HK-2 (cell line): ENCODE measurements around the gene LPGAT1.

Experiments
- DNase-seq: peaks from one replicate; pipeline ENCODE4 v3.0.0-alpha.2; 2018; ENCODE audit not compliant: unreplicated experiment

Gene LPGAT1

DNA sequence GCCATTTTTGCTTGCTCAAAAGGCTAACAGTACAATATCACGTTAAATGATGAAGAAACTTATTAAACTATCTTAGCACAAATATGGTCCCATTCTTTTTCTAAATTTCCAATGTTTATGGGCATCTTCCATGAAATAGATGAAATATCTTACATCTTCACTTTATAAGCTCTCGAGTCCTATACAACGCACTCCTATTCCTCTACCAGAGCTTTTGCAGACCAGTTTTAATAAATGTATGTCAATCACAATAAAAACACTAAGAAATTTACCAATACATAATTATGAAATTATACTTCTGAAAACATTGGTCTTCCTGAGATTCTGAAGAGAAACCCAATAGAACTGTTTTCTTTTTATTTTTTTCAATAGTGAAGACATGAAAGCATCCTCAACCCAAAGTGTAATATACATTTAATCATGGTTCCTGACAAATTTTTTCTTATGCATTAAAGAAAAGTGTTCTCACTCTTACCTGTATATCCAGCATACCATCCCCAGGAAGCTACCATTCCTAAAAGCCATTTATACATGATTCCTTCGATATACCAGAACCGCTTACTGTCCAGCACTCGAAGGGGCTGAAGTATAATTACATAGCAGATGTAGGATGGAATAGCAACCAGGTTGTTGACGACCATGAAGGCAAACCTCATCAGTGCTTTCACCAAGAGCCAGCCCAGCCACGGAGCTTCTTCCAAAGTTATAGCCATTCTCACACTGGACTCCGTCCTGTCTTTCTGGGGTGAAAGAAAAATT, 1.8 kb downstream of the LPGAT1 start:
- DNase-seq = no peak

DNA sequence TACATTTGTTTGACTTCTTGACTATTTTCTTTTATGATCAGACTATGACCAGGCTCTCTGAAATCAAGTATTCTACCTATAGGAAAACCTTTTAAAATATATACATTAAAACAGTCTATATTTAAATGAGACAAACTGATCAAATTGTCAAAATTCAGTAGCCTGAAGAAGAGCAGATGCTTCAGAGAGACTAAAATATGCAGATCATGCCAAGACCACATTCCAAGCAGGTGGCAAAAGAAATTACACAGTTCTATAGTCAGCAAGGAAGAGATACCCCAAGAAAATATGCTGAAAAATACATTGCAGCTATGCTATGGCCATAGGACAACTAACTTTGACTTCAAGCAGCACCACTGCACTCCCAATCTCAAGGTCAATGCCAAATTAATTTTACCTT, 3.5 kb downstream of the LPGAT1 start:
- no peak for DNase-seq

DNA sequence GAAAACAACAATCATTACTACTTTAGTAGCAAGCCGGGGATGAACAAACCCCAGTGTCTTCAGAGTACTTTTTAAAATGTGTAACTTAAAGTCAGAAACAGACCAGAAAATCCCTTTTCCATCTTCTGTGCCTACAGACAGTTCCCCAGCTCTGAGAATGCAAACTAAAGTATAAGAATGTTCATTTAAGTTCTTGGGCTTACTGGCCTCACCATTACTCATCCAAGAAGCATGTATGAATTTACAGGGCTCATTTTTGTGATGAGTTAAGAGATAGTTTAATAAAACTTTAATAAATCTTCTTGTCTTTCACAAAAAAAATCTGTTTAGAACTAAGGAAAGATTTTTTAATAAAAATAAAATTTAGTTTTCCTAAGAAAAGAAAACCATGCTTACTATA, 4.6 kb downstream of the LPGAT1 start:
- no peak for DNase-seq

DNA sequence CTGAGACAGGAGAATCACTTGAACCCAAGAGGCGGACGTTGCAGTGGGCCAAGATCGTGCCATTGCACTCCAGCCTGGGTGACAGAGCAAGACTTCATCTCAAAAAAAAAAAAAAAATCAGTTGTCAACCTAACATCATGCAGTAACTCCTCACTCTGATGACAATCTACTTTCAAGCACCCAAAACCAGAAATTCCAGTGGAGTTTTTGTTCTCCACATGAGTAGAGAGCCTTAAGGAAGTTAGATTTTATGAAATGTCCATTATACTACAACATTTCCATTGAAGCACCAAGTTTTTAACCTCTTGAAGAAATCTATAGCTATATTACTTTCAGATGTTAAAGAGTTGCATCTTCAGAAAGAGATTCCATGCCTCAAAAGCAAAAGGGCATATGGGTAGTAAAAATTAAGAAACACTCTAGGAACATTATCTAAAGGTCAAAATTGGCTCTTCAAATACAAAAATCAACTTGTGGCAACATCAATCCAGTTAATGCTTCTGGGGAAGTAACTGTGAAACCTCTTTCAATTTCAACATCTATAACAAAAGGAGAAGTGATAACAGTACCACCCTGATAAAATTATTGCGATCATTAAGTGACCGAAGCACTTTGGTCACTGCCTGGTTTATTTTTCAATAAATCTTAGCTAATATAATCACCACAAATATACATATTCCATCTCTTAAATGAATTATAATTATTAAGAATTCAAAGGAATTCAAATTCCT, 7.7 kb downstream of the LPGAT1 start:
- DNase-seq = no peak

DNA sequence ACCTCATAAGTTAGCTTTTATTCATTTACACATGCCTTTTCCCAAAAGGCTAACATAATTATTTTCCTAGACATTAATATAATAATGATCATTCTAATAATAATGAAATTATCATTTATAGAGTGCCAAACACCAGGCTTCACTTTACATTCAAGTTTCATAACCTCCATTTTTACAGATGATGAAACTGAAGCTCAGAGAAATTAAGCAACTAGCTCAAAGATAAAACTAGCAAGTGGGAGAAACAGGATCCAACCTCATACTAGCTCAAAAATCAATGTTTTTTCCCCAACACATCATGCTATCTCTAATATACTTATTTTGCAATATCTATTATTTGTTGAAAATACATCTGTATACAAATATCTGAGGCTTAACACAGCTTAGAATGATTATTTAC, 14.0 kb downstream of the LPGAT1 start:
- DNase-seq = no peak

DNA sequence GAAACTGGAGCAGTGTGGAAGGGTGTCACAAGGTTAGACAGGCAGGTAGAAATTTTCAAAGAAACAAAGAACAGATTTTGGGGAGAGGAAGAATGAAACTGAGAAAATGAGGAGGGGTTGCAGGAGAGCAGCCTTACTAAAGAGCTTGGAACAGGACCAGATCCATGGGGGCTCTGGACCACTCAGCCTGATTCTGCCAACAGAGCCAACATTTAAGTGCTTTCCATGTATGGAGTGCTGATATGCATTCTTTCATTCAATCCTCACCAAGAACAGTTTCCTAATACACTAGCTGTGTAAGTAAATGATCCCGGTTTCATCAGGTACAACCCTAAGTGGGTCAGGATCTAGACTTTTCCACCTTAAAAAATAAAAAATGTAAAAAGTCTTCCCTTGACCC, 16.2 kb downstream of the LPGAT1 start:
- DNase-seq = no peak

DNA sequence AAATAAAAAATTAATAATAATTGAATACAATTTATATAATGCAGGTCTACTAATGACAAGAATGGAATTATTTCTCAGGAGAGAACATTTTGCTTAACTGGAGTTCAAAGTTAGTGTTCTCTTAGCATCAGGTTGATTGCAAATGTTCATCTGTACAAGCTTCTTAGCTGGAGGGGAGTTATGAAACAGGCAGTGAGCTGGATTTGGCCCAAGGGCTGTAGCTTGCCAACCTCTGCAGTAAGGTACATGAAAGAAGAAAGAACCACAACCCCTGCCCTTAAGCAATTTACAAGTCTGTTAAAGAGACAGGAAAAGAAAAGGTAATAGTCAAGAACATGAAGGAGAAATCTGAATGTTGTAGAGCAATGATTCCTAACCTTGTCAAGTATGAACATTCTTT, 17.0 kb downstream of the LPGAT1 start:
- DNase-seq = no peak

DNA sequence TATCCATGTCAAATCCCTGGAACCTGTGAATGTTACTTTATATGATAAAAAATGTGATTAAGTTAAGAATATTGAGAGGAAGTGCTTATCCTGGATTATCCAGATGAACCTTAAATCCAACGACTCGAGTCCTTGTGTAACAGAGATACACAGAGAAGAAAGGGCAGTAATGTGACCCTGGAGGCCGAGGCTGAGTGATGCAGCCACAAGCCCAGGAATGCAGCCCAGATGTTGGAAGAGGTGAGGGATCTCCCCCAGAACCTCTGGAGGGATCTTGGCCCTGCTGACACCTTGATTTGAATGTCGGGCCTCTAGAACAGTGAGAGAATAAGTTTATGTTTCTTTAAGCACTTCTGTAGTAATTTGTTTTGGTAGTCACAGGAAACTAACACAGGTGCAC, 18.0 kb downstream of the LPGAT1 start:
- no peak for DNase-seq

DNA sequence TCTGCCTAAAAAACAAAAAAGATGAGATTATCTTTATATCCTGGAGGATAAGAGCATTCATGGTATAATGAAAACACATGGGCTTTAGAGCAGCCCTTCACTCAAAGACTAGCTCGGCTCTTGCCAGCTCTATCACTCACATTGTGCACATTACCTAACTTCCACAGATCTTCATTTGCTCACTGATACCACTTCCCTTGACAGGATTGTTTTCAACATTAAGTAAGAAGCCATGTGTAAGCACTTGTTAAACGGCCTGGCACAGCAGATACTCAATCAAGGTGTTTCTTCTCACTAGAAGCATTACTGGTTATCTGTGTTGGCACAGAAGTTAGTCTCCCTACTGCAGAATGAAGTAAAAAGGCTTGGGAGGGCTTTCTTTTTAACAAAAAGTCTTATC, 18.7 kb downstream of the LPGAT1 start:
- no peak for DNase-seq

DNA sequence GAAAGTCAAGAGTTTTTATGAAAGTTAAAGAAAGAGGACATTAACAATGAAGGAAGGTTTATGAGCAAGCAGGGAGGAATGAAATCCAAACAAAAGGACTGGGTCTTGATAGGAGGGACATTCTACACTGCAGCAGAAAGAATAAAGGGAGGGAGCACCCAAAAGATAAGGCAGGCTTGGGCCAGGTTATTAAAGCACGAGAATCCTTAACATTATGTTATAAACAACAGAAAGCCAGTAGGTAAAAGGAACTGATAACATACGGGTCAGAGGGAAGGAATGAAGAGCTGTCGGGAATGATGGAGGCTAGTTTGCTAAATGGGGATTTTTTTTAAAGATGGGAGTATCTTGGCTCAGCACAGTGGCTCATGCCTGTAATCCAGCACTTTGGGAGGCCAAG, 19.4 kb downstream of the LPGAT1 start:
- no peak for DNase-seq

DNA sequence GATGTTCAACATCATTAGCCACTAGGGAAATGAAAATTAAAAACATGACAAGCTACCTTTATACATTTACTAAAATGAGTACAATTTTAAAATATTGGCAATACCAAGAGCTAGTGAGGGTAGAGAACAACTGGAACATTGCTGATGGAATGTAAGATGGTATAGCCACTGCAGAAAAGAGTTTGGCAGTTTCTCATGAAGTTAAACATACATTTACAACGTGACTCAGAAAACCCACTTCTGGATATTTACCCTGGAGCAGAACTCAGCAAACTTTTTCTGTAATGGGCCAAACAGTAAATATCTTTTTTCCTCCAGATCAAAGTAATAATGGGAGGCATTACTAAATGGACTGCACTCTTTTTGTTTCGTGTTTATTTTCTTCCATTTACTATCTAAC, 22.1 kb downstream of the LPGAT1 start:
- DNase-seq = no peak

DNA sequence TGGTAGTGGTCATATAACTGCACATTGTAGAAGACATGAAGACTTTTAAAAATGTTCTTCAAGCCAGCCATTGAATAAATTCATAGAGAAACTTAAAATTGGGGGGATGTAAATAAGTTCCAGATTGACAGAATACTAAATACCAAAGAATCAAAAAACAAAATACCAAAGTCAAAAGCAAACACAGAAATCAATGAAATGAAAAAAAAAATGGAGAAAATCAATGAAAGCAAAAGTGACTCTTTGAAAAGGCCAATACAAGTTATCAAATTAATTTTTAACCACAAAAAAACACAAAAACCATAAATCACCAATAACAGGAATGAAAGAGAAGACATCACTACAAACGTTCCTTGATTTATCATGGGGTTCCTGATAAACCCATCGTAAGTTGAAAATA, 25.6 kb downstream of the LPGAT1 start:
- DNase-seq = no peak

DNA sequence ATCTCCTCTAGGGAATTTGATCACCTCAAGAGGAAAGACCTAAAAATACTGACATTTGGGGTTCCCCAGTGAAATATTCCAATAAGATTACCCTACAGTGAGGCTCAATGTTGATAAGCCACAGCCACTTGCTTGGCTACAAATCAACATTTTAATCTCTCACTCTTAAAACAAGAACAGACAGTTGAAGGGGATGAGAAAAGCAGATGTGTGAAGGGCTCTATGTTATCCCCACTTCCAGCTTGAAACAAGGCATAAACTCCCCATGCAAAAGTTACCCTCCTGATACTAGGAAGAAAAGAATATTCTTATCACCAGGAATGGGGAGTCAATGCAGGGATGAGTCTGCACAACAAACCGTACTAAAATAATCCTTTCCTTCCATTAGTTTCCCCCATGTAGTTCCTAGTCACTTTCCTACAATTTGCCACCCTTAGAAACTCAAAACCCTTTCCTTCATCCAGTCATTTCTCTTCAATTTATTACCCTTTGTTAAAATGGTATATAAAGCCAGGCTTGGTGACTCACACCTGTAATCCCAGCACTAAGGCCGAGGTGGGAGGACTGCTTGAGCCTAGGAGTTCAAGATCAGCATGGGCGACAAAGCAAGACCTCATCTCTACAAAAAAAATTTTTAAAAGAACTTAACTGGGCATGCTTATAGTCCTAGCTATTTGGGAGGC, 29.5 kb downstream of the LPGAT1 start:
- no peak for DNase-seq

DNA sequence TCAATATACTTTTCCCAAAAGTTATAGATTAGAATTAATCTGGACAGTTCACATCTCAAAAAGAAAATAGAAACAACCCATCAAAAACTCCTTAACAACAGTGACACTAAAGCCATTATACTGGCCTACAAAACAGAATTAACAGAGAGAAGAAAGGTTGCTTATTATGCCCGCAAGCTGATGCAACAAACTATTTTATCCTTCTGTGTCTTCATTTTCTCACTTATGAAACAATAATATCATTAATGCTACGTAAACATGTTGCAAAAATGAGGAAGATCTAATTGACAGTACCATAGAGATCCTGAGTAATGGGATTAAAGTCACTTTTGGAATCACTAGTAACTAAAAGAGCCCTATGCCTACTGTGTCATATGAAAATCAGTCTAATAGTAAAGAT, 32.6 kb downstream of the LPGAT1 start:
- DNase-seq = no peak

DNA sequence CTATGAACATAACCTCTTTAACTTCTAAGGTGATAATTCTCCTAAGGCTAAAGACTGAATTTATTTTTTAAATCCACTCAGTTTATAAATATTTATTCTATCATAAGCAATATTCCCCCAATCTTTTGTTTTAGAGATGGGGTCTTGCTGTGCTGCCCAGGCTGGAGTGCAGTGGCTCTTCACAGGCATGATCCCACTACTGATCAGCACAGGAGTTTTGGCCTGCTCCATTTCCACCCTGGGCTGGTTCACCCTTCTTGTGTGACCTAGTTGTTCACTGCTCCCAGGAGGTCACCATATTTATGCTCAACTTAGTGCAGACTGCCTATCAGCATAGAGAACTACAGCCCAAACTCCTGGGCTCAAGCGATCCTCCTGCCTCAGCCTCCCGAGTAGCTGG, 38.6 kb downstream of the LPGAT1 start:
- DNase-seq = no peak

DNA sequence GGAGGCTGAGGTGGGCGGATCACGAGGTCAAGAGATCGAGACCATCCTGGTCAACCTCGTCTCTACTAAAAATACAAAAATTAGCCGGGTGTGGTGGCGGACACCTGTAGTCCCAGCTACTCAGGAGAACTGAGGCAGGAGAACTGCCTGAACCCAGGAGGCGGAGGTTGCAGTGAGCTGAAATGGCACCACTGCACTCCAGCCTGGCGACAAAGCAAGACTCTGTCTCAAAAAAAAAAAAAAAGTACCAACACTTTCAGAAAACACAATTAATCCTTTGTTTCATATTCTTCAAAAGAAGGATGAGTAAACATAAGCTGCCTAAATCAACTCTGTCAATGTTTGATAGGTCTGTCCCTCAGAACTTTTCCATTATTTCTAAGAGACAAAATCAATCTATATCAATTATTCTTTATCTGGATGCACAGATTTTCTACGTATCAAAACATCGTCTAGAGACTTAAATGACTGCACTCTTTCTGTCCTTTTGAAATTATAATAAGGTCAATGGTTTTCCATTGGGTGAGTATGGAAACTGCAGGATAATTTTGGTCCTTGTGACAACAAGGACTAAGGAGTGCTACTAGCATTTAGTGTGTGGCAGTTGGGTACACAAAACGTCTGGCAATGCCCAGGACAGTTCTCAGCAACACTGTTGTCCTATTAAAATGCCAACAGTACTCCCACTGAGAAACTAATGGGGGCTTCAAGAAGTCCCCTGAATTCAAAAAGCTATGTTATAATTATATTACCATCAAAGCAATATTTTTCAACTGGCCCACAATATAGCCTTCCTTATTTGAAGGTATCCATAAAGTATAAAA, 40.7 kb downstream of the LPGAT1 start:
- DNase-seq = no peak

DNA sequence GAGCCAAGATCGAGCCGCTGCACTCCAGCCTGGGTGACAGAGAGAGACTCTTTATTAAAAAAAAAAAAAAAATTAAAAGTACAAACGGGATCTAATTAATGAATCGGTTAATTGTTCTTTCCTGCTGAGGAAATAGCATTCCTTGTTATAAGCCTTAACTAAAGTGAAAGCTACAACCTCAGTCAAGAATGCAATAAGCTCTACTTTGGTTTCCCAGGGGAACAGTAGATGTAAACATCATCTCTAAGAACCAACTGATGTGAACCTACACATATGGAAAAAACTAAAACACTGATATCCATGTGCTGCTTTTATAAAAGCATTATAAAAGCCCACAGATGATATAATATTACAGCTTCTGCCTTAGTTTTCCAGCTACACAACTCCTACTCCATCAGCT, 41.9 kb downstream of the LPGAT1 start:
- no peak for DNase-seq

DNA sequence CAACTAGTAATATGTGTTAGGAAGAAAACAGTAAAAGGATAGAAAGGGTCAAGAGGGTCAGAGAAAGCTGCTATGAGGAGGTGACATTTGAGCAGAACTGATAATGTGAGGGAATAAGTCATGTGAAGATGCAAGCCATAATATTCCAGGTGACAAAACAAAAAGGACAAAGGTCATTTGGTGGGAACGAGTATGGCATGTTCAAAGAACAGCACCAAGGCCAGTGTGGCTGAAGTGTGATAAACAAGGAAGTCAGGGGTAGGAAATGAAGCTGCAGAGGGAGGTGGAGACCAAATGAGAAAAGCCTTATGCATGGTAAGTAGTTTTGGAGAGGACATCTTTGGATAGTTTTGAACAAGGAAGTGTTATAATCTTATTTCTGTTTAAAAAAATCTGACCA, 46.7 kb downstream of the LPGAT1 start:
- DNase-seq = no peak

DNA sequence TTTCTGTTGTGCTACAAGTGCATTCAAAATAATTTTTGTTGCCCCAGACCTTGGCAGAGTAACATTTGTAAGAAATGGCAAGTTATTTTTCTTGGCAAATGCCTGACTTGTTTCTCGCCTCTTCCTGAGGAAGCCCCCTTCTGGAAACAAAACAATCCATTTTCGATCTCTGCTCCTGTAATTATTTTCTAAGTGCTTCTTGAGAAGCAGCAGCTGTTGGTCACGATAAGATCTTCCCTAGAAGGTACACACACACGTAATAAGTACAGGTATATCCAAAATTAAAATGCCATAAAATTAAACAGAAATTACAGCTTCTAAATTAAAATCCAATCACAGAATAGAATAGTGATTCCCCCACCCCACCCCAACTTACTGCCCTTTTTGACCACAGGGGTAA, 47.3 kb downstream of the LPGAT1 start:
- no peak for DNase-seq

DNA sequence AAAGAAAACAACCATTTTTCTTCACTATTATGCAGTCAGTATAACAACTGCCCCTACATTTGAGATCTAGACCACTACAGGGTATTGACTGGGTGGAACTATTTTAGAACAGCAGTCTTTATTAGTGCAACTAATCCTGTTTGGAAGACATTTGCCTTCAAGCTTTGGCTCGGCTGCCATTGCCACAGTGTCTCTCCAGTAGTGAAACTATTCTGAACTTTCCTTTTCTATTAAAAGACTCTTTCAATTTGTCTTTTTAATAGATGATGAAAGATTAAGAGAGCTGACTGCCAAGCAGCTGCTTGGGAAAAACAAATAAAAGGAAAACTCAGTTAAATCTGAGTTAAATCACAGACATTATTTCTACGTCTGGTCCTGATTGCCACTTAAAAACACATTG, 49.3 kb downstream of the LPGAT1 start:
- no peak for DNase-seq

DNA sequence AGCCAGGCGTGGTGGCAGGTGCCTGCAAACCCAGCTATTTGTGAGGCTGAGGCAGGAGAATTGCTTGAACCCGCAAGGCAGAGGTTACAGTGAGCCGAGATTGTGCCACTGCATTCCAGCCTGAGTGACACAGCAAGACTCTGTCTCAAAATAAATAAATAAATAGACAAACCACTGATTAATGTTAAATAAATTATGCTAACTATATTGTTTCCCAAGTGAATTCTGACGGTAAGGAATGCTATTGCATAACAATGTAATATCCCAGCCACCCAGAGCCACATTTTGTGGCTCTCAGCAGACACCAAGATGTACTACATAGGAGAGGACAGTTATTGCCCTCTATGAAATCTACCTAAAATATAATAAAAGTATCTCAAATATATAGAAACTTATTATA, 55.4 kb downstream of the LPGAT1 start:
- no peak for DNase-seq

DNA sequence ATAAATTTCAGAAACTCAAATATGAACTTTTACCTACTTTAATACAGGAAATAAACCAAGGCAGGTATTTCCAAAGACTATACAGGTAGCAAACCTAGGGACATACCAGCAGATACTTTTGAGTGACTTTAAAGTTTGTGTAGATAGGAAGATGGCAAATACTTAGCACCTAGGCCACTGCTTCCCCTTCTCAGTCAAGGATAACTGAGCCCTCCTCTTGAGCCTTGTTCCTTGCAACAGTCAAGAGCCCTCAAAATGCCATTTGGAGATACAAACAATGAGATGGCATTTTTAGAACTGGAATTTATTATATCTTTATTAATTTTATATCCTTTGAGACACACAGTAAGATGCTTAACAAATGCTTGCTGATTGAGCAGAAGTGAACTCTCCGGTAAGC, 65.9 kb downstream of the LPGAT1 start:
- DNase-seq = no peak
